ENCODE data around the gene TOX2.

- TF ChIP-seq CTCF (IDR thresholded peaks at IDR 0.05; ENCODE audit: low read depth, low read length, poor library complexity, severe bottlenecking) (no peak), EZH2phosphoT487 (IDR thresholded peaks at IDR 0.05; ENCODE audit: borderline replicate concordance, low read length) (no peak)
Observed at GRCh38 chr20:44071526-44072111, 157.0 kb downstream of the TOX2 start.
